HG03354 (cell line): ENCODE results near the gene MTG1.
"Not testable (repeated sequence)": the region's sequence is repeated elsewhere in the genome, so short reads cannot be mapped to it uniquely, and the experiment has no call there.

Experiments
- ATAC-seq: cut with Tn5 transposase; IDR thresholded peaks from one replicate; pipeline ENCODE4 v1.9.1; 2021; ENCODE audit warnings: mild to moderate bottlenecking; ENCODE audit not compliant: unreplicated experiment, poor library complexity, severe bottlenecking

MTG1 gene

DNA sequence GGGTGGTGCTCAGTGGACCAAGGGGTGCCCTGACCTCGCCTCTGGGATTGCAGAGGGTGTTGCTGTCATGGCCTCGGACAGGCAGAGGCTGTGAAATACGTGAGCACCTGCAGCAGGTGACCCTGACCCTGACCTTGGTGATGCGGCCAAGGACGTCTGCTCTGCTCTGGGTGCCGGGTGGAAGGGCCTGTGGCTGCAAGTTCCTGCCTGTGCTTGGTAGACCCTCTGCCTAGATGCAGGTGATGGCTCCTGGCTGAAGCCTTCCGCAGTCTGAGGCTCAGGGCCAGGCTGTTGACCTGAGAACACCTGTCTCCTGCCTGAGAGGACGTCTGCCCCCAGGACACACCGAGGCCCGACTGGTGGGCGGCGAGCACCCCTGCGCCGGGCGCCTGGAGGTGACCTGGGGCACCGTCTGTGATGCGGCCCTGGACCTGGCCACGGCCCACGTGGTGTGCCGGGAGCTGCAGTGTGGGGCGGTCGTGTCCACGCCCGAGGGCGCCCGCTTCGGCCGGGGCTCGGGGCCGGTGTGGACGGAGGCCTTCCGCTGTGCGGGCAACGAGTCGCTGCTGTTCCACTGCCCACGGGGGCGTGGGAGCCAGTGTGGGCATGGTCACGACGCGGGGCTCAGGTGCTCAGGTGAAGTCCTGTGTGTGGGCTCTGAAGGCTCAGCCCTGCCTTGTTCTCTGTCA, 64.2 kb downstream of the MTG1 start:
- ATAC-seq = no peak

DNA sequence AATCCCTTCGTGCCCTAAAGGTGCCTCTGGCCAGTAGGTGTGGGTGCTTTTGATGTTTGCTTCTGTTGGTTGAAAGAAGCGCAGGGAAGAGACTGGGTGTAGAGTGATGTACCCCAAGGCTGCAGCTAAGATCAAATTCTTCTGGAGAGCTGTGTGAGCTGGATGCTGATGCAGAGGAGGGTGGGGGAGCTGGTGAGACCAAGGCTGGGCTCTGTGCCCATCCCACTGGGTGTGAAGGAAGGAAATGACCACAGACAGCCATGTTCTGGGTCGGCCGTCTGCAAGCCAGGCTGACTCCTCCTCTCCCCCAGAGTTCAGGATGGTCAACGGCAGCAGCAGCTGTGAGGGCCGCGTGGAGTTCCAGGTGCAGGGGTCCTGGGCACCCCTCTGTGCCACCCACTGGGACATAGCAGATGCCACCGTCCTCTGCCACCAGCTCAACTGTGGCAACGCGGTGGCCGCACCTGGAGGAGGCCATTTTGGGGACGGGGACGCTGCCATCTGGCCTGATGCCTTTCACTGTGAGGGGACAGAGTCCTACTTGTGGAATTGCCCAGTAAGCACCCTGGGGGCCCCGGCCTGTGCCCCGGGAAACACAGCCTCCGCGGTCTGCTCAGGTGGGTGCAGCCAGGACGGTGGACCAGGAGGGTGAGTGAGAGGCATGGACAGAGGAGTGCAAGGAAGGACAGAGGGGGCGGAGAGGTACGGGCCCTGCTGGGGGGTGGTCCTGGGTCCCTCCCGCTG, 64.9 kb downstream of the MTG1 start:
- ATAC-seq = no peak

DNA sequence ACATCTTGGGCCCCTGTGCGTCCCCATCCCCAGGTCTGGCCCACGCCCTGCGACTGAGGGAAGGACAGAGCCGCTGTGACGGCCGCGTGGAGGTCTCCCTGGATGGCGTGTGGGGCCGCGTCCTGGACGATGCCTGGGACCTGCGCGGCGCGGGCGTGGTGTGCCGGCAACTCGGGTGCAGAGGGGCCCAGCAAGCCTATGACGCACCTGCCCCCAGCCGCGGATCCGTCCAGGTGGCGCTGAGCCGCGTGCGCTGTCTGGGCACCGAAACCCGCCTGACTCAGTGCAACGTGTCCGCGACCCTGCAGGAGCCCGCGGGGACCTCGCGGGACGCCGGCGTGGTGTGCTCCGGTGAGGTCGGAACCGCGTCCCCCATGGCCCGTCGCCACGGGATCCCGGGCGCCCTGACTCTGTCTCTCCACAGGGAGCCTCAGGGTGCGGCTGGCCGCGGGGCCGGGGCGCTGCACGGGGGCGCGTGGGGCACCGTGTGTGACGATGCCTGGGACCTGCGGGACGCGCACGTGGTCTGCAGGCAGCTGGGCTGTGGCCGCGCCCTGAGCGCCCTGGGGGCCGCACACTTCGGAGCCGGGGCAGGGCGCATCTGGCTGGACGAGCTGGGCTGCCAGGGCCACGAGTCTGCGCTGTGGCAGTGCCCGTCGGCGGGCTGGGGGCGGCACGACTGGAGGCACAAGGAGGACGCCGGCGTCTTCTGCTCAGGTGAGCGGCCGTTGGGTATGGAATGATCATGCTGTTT, 65.7 kb downstream of the MTG1 start:
- no peak for ATAC-seq

DNA sequence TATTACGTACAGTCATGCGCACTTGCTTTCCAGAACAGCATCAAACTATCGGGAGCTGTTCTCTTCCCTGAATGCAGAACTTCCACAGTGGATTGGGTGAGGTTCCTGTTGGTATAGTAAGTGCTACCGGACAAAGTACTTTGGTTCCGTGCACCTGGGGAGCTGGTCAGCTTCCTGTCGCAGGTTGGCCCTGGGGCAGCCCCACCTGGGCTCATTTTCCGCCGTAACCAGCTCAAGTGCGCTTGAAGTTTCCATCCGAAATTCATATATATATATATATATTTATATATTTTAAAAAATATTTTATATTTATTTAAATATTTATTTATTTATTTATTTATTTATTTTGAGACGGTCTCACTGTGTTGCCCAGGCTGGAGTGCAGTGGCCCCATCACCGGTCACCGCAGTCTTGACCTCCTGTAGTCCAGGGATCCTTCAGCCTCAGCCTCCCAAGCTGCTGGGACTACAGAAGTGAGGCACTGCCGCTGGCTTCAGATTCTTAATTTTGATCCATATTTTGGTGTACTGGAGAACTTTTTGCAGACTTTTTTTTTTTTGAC, 66.3 kb downstream of the MTG1 start:
- no peak for ATAC-seq

DNA sequence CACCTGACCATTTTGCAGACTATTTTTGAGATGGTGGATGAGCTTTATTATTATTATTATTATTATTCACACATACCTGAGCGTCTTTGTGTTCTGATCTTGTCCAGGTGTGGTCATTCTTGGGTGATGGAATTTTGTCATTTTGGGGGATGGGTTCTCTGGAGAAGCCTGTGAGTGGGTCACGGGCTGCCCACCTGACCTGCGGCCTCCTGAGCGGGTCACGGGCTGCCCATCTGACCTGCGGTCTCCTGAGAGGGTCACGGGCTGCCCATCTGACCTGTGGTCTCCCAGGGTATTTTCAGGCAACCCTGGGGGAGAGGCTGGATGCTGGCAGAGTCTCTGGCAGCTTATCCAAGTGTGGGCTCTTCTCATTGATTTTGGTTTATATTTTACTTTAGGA, 67.1 kb downstream of the MTG1 start:
- ATAC-seq = no peak

DNA sequence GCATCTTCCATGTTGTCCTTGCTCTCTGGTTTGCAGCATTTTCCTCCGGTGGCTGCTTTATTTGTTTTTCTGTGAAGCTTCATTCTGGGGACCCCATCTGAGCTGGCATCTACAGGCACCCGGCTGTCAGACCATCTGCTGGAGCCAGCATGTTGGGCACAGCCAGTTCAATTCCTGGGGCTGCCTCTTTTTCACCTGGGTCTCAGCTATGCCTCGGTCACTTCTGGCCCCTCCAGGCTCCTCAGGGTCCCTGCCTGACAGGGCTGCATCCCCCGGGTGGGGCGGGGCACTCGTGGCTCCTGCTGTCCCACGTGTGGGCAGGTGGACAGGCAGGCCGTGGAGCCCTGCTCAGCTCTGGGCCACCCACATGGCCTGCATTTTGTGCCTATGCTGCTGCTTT, 67.9 kb downstream of the MTG1 start:
- ATAC-seq = no peak

DNA sequence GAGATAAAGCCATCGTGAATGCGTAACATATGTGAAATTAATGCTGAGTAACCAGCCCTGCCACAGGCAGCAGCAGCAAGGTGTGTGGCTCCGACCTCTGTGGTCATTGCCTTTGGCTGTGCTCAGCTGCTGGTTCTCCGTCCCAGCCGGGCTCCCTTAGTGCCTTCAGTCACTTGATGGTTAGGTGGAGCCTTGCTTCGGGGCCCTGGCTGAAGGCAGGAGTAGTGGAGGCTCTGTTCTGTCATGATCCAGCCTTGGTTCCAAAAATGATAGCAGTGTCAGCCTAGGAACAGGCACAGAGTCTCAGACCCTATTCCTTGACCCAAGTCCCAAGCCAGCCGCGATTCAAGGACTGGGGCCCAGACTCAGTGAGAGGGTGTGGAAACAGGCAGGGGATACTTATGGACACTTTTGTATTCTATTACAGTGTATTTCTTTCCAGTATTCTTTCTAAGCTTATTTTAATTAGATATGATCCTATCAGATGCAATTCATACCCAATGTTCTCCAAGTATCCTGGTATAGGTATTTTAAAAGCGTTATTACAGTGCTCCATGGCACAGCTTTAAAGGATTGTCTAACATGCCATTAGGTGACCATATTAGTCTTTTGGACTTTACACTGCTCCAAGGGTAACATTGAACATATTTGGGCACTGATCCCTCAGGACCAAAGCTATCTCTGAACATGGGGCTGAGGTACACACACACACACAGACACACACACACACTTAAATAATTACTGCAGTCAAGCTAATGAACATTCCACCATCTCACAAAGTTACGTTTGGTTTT, 68.8 kb downstream of the MTG1 start:
- ATAC-seq = no peak

DNA sequence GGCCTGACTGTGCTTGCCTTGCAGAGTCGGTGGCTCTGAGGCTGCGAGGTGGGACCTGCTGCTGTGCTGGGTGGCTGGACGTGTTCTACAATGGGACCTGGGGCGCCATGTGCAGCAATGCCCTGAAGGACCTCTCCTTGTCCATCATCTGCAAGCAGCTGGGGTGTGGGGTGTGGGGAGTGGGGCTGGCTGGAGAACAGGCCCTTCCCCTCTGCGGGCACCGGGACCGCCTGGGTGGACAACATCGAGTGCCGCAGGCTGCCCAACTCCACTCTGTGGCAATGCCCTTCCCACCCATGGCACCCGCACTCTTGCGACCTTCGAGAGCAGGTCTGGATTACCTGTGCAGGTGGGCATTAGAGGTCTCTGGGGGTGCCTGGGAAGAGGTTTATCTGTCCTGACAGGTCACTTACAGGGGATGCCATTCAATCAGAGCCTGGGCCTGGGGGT, 70.7 kb downstream of the MTG1 start:
- ATAC-seq = no peak

DNA sequence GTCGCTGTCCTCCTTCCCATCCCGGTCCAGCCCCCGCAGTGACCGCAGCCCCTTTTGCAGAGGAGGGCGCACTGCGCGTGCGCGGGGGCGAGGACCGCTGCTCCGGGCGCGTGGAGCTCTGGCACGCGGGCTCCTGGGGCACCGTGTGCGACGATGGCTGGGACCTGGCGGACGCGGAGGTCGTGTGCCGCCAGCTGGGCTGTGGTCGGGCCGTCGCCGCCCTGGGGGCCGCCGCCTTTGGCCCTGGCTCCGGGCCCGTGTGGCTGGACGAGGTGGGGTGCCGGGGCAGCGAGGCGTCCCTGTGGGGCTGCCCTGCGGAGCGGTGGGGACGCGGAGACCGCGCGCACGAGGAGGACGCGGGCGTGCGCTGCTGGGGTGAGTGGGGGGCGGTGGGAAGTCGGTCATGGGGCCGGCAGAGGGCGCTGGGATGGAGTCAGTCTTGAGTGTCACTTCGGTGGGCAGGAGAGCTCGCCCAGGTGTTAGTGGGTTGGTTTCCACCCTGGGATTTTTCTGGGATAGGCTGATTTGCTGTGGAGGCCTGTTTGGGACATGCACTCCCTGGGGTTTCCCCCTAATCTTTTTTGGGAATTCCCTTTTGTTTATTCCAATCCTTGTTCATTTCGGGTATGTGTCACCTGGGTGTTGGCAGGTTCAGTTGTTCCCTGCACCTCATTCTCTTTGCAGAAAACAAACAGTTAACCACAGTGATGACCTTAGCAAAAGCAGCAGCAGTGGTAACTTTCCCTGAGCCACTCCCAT, 71.4 kb downstream of the MTG1 start:
- ATAC-seq = no peak

DNA sequence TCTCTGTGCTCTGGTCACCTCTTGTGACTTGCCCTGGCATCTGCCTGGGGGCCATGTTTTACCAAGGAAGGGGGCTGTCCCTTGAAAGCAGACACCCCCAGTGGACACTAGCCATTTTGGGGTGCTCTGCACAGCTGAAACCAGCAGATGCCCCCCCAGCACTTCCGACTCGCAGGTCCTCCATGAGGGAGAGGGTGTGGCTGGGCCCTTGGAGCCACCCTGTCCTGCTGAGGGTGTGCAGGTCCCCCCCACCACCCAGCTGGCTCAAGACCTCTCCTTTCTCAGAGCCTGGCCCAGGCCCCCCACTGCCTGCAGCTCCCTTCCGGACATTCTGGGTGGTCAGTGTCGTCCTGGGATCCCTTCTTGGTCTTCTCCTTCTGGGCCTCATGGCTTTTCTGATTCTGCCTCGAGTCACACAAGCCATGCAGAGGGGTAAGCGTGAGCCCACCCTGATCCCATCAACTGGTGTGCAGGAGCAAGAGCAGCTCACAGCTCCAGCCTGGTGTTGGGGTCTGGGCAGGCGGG, 72.1 kb downstream of the MTG1 start:
- no peak for ATAC-seq

DNA sequence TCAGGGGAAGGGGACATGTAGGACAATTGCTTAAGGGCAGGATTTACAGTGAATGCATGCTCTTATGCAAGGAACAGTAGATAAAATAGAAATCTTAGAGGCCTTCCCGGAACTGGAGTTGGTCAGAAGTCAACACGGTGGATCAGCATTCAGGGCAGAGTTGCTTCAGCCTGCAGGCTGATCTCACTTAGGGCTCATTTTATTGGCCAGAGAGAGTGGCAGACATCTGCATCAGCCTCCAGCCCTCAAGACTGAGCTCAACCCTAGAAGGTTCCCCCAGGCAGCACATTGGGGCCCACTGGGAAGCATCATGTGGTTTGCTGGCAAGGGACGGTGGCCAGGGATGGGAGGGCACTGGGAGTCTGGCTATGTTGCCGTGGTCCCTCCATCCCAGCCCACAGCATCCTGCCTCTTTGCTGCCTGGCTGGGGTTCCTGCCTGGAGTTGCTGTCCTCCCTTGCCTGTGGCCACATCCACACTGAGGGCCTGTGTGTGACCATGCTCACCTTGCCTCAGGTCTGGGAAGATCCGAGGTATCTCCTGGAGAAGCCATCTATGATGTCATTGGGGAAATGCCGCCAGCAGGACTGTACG, 72.8 kb downstream of the MTG1 start:
- no peak for ATAC-seq

DNA sequence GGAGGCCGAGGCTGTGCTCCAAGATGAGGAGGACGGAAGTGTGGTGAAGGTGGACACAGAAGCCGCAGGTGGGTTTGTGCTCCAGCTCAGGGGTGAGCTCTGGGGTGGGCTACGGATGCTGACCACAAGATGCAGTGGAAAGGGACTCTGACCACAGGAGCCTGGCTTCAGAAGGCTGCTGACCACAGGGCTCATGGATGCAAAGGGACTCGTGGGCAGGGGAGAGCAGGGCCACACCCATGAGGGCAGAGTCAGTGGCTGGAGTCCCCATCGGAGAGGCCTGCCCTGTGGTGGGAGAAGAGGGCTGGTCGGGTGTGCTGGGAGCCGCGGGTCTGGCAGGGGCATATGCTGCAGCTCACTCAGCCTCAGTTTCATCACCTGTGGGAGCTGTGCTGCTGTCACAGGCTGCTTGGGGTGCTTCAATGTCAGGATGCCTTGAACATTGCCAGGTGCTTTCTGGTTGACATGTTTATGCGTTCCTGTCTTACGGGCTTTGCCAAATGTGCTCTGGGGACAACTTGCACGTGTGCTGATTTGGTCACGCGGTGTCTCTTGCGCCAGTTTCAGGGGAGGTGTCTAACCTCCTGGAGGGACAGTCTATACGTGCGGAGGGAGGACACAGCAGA, 73.4 kb downstream of the MTG1 start:
- no peak for ATAC-seq

DNA sequence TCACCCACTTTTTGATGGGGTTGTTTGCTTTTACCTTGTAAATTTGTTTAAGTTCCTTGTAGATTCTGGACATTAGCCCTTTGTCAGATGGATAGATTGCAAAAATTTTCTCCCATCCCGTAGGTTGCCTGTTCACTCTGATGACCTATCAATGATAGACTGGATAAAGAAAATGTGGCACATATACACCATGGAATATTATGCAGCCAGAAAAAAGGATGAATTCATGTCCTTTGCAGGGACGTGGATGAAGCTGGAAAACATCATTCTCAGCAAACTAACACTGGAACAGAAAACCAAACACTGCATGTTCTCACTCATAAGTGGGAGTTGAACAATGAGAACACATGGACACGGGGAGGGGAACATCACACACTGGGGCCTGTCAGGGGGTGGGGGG, 75.2 kb downstream of the MTG1 start:
- not testable (repeated sequence) for ATAC-seq

DNA sequence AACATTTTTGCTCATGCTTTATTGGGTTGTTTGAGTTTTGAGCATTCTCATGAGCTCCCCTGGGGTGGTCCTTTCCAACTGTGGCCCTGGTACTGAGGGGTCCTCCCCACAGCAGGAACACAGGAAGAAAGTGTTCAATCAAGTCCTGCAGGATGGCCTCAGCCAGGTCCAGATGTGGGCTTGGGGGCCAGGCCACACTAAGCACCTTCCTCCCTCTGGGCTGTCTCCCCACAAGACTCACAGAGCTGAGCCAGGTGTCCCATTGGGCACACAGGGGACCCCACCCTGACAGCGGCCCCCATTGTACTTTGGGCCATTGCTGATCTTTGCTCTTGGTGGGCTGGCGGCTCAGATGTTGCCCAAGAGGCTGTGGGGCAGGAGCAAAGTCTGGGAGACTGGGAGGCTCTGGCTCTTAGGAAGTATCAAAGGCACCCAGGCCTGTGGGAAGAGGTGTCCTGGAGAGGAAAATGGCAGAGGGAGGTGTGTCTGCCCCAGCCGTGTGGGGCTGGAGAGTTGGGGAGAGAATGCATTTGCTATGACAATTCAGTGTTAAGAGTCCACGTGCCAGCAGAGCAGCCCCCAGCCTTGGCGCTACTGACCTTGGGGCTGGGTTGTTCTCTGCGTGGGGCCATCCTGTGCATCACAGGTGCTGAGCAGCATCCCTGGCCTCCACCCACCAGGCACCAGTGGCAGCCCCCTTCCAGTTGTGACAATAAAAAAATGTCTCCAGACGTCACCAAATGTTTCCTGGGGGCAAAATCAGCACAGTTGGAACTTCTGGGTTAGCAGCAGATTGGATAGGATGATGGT, 77.5 kb downstream of the MTG1 start:
- no peak for ATAC-seq
